Measurements from ENCODE around the gene RASL10A. TPM values are rescaled to one million over a fixed set of nuclear protein-coding genes. Genes with fewer than 3 reads are reported as not detected.

RASL10A gene
- total RNA-seq, 1 donor from 2014 or later, result not detected

- Histone ChIP-seq H3K4me3 (peak overlapping the region; percentile 86 to 95), H3K4me1 (peaks cover 50% of the 10 kb centered on the region), H3K9me3 (no peaks in the 10 kb centered on the region), H3K27me3 (no peaks in the 10 kb centered on the region), H3K27ac (peak overlapping the region; percentile 99), H3K36me3 (peaks cover 0 to 14% of the 10 kb centered on the region in 2 donors)
- no peak for DNase-seq (ENCODE audit: extremely low spot score in 2 of 2)
- intact Hi-C loops (cut with DNase I), result no loop called here
- TF ChIP-seq POLR2A (IDR thresholded peaks at IDR 0.05), result no peak
- TF ChIP-seq CTCF (IDR thresholded peaks at IDR 0.05), result no peak
- no peak for TF ChIP-seq POLR2AphosphoS5 (IDR thresholded peaks at IDR 0.05; ENCODE audit: insufficient read depth in 1 of 2, low read depth in 1 of 2)
Observed at GRCh38 chr22:29266564-29267461, 48.7 kb downstream of the RASL10A start.

GRCh38 chr22:29265929-29266328 is 49.6 kb downstream of the RASL10A start:
- Histone ChIP-seq H3K27me3 (no peaks in the 10 kb centered on the region), H3K4me3 (no peak overlapping the region), H3K27ac (peak overlapping the region; percentile 99), H3K36me3 (peaks cover 0 to 14% of the 10 kb centered on the region in 2 donors), H3K9me3 (no peaks in the 10 kb centered on the region), H3K4me1 (peaks cover 41% of the 10 kb centered on the region)
- intact Hi-C loops (cut with DNase I), result no loop called here
- DNase-seq (ENCODE audit: extremely low spot score in 2 of 2), result no peak
- no peak for TF ChIP-seq POLR2A (IDR thresholded peaks at IDR 0.05)
- no peak for TF ChIP-seq CTCF (IDR thresholded peaks at IDR 0.05)
- no peak for TF ChIP-seq POLR2AphosphoS5 (IDR thresholded peaks at IDR 0.05; ENCODE audit: insufficient read depth in 1 of 2, low read depth in 1 of 2)

- H3K27ac ChIP-seq, result no peak overlapping the region
- H3K36me3 ChIP-seq, result peaks cover 0 to 14% of the 10 kb centered on the region in 2 donors
- no peak for DNase-seq (ENCODE audit: extremely low spot score in 2 of 2)
- peaks cover 35% of the 10 kb centered on the region for H3K4me1 ChIP-seq
- H3K9me3 ChIP-seq, result no peaks in the 10 kb centered on the region
- H3K27me3 ChIP-seq, result no peaks in the 10 kb centered on the region
- TF ChIP-seq POLR2AphosphoS5 (IDR thresholded peaks at IDR 0.05; ENCODE audit: insufficient read depth in 1 of 2, low read depth in 1 of 2) (no peak), POLR2A (IDR thresholded peaks at IDR 0.05) (no peak), CTCF (IDR thresholded peaks at IDR 0.05) (no peak)
- no peak overlapping the region for H3K4me3 ChIP-seq
- intact Hi-C loops (cut with DNase I), result no loop called here
Observed at GRCh38 chr22:29265305-29265704, 50.2 kb downstream of the RASL10A start.

- peaks cover 21% of the 10 kb centered on the region for H3K4me1 ChIP-seq
- peaks cover 0 to 14% of the 10 kb centered on the region in 2 donors for H3K36me3 ChIP-seq
- no peaks in the 10 kb centered on the region for H3K9me3 ChIP-seq
- H3K4me3 ChIP-seq, result no peak overlapping the region
- DNase-seq (ENCODE audit: extremely low spot score in 2 of 2), result no peak
- no peak overlapping the region for H3K27ac ChIP-seq
- TF ChIP-seq CTCF (IDR thresholded peaks at IDR 0.05) (no peak), POLR2AphosphoS5 (IDR thresholded peaks at IDR 0.05; ENCODE audit: insufficient read depth in 1 of 2, low read depth in 1 of 2) (no peak), POLR2A (IDR thresholded peaks at IDR 0.05) (no peak)
- H3K27me3 ChIP-seq, result no peaks in the 10 kb centered on the region
- intact Hi-C loops (cut with DNase I), result no loop called here
Observed at GRCh38 chr22:29263791-29264276, 51.7 kb downstream of the RASL10A start.

Small RNA genes within 50 kb of the gene (microRNA-seq; reads per million reads assigned to microRNA genes)
- gene MIR3653 (ENCODE audit: borderline number of aligned reads, borderline replicate concordance), result 11.0 reads per million, percentile 23 among the genes with 10 or more reads in this experiment

Small RNA genes within 50 kb of the gene (small RNA-seq; reads per million reads assigned to genes)
- gene MIR3653, result not detected

Other genes with a start within 250 kb of the RASL10A start
- 24.6 TPM for gene KREMEN1, start 242.7 kb downstream of the RASL10A start, total RNA-seq
- gene EMID1, start 109.8 kb downstream of the RASL10A start, total RNA-seq, result 2.5 TPM
- gene RHBDD3, start 47.7 kb downstream of the RASL10A start, total RNA-seq, result 29.7 TPM
- 164 TPM for gene EWSR1, start 47.4 kb downstream of the RASL10A start, total RNA-seq
- gene GAS2L1, start 9.0 kb downstream of the RASL10A start, total RNA-seq, result 17.4 TPM
- gene AP1B1, start 72.9 kb upstream of the RASL10A start, total RNA-seq, result 60.9 TPM
- gene RFPL1, start 122.9 kb upstream of the RASL10A start, total RNA-seq, result not detected
- gene NEFH, start 164.5 kb upstream of the RASL10A start, total RNA-seq, result 4.2 TPM
- 32.2 TPM for gene THOC5, start 238.1 kb upstream of the RASL10A start, total RNA-seq